Memory B cell (primary cell): ENCODE data around the gene KIAA0232.
"Not testable (repeated sequence)": the region's sequence is repeated elsewhere in the genome, so short reads cannot be mapped to it uniquely, and the experiment has no call there.

Experiments
- ATAC-seq: fragments of 150-1000 bp; cut with Tn5 transposase; 2 replicates; pipeline ENCODE4 v1.10.0; 2021; ENCODE audit warnings: low read depth, mild to moderate bottlenecking, moderate library complexity
- DNase-seq, 2 donors: peaks; one replicate each; pipeline ENCODE4 v3.0.0; 2022; ENCODE audit warnings: low spot score in 2 of 2
- H3K27ac Mint-ChIP-seq: one replicate; pipeline ENCODE4 v1.8.0; 2022; ENCODE audit warnings: mild to moderate bottlenecking, moderate library complexity, mixed read lengths
- H3K27me3 Mint-ChIP-seq: one replicate; pipeline ENCODE4 v1.8.0; 2022; ENCODE audit warnings: mixed read lengths
- H3K36me3 Mint-ChIP-seq: one replicate; pipeline ENCODE4 v1.8.0; 2022; ENCODE audit warnings: mild to moderate bottlenecking, mixed read lengths
- H3K4me1 Mint-ChIP-seq: one replicate; pipeline ENCODE4 v1.8.0; 2022; ENCODE audit warnings: mixed read lengths
- H3K4me3 Mint-ChIP-seq: one replicate; pipeline ENCODE4 v1.8.0; 2022; ENCODE audit warnings: mild to moderate bottlenecking, moderate library complexity, mixed read lengths
- H3K9me3 Mint-ChIP-seq: one replicate; pipeline ENCODE4 v1.8.0; 2022; ENCODE audit warnings: mixed read lengths

Gene KIAA0232

GRCh38 chr4:6751611-6752485 is 30.7 kb upstream of the KIAA0232 start:
- H3K4me1 Mint-ChIP-seq, result no peaks in the 10 kb centered on the region
- DNase-seq (no peak), ATAC-seq (no peak)
- H3K27ac Mint-ChIP-seq, result no peak overlapping the region
- no peaks in the 10 kb centered on the region for H3K9me3 Mint-ChIP-seq
- no peaks in the 10 kb centered on the region for H3K36me3 Mint-ChIP-seq
- H3K27me3 Mint-ChIP-seq, result peaks cover 3% of the 10 kb centered on the region
- no peak overlapping the region for H3K4me3 Mint-ChIP-seq

GRCh38 chr4:6752486-6752829 is 30.1 kb upstream of the KIAA0232 start:
- Mint-ChIP-seq H3K4me3 (no peak overlapping the region), H3K36me3 (no peaks in the 10 kb centered on the region), H3K27ac (no peak overlapping the region), H3K9me3 (no peaks in the 10 kb centered on the region), H3K27me3 (peaks cover 3% of the 10 kb centered on the region), H3K4me1 (no peaks in the 10 kb centered on the region)
- no peak for DNase-seq
- no peak for ATAC-seq

GRCh38 chr4:6753103-6753560 is 29.4 kb upstream of the KIAA0232 start:
- H3K27me3 Mint-ChIP-seq, result peaks cover 3% of the 10 kb centered on the region
- H3K4me1 Mint-ChIP-seq, result no peaks in the 10 kb centered on the region
- no peaks in the 10 kb centered on the region for H3K36me3 Mint-ChIP-seq
- ATAC-seq (no peak), DNase-seq (no peak)
- H3K4me3 Mint-ChIP-seq, result no peak overlapping the region
- H3K27ac Mint-ChIP-seq, result no peak overlapping the region
- H3K9me3 Mint-ChIP-seq, result no peaks in the 10 kb centered on the region

- Mint-ChIP-seq H3K9me3 (no peaks in the 10 kb centered on the region), H3K27ac (no peak overlapping the region), H3K36me3 (no peaks in the 10 kb centered on the region), H3K4me3 (no peak overlapping the region), H3K27me3 (peaks cover 5% of the 10 kb centered on the region), H3K4me1 (no peaks in the 10 kb centered on the region)
- no peak for ATAC-seq
- no peak for DNase-seq
Measured at GRCh38 chr4:6753891-6754290, 28.6 kb upstream of the KIAA0232 start.

DNA sequence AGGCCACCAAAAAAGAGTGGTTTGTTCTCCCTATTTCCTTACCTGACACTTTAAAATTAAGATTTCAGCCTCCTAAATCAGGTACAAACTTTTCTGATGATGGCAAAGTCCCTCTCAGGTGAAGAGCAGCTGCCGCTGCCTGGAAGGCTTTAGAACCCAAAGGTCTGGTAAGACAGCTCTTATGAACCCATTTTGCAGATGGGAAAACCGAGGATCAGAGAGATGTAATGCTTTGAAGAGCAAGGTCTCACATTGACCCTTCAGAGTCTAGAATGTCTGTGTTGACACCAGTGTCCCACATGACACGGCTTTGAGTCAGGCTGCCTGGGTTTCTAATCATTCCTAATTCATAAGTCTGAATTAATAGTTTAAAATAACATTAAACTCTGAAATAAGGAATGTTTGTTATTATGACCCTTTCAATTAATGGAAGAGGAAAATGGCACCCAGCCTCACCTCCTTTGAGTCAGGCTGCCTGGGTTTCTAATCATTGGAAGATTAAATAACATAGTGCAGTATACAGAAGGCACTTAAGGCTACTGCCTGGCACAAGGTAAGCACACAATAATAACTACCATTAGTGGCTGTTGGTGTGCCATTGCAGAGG is 27.9 kb upstream of the KIAA0232 start:
- no peak for ATAC-seq
- H3K4me1 Mint-ChIP-seq, result no peaks in the 10 kb centered on the region
- DNase-seq, result no peak
- peaks cover 4% of the 10 kb centered on the region for H3K27me3 Mint-ChIP-seq
- H3K9me3 Mint-ChIP-seq, result no peaks in the 10 kb centered on the region
- H3K4me3 Mint-ChIP-seq, result no peak overlapping the region
- no peaks in the 10 kb centered on the region for H3K36me3 Mint-ChIP-seq
- no peak overlapping the region for H3K27ac Mint-ChIP-seq

DNA sequence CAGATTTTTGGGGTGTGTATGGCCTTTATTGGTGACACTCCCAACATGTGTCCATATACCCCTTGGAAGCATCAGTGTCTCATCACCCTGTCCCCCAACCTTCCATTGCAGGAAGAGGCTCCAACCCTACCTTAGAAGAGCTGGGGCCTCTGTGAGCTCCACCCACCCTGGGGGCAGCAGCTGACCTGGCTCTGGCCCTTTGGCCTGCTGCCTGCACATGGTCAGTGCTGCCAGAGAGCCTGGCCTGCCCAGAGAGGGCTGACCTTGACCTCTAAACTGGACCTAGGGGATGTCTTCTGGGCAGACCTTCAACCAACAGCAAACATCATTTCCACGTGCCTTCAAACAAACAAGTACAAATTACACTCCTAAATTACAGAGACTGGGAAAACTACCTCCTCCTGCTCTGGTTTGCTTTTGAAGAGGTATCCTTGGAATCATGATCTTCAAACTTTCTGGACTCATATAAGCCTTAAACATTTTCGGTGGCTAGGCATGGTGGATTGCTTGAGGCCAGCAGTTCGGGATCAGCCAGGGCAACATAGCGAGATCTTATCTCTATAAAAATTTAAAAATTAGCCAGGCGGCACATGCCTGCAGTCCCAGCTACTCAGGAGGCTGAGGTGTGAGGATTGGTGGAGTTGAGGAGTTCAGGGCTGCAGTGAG is 27.3 kb upstream of the KIAA0232 start:
- no peaks in the 10 kb centered on the region for H3K9me3 Mint-ChIP-seq
- DNase-seq, result no peak

DNA sequence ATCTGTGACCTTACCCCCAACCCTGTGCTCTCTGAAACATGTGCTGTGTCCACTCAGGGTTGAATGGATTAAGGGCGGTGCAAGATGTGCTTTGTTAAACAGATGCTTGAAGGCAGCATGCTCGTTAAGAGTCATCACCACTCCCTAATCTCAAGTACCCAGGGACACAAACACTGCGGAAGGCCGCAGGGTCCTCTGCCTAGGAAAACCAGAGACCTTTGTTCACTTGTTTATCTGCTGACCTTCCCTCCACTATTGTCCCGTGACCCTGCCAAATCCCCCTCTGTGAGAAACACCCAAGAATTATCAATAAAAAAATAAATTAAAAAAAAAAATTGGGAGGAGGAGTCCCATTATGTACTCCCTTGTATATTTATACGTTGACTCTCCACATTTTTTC is 26.2 kb upstream of the KIAA0232 start:
- not testable (repeated sequence) for ATAC-seq, H3K4me1 Mint-ChIP-seq, H3K36me3 Mint-ChIP-seq, H3K27ac Mint-ChIP-seq, H3K27me3 Mint-ChIP-seq, DNase-seq, H3K9me3 Mint-ChIP-seq, H3K4me3 Mint-ChIP-seq

More for the DNA sequence above, 27.3 kb upstream of the KIAA0232 start:
- Mint-ChIP-seq H3K27ac (no peak overlapping the region), H3K4me1 (no peaks in the 10 kb centered on the region), H3K27me3 (peaks cover 2% of the 10 kb centered on the region), H3K4me3 (no peak overlapping the region), H3K36me3 (no peaks in the 10 kb centered on the region)
- no peak for ATAC-seq

DNA sequence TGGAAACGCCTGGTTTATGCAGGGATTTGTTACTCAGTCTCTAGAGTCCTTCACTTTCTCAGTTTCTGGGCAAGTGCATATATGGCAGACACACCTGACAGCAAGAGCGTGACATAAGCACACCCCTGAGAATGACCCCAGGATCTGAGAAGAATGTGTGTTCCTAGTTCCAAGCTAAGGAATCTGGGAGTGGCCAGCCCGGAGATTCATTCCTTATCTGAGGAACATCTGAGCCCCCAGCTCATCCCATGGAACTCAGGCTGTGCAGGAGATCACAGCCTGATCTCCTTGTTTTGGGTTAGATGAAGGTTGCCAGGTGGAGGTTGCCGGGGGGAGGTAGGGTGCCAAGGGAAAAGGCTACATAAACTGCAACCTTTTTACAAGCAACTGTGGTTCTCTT is 23.8 kb upstream of the KIAA0232 start:
- no peak for ATAC-seq
- H3K9me3 Mint-ChIP-seq, result no peaks in the 10 kb centered on the region
- no peak overlapping the region for H3K27ac Mint-ChIP-seq

GRCh38 chr4:6760865-6761264 is 21.7 kb upstream of the KIAA0232 start:
- Mint-ChIP-seq H3K4me3 (no peak overlapping the region), H3K27me3 (peaks cover 27% of the 10 kb centered on the region), H3K4me1 (no peaks in the 10 kb centered on the region), H3K9me3 (no peaks in the 10 kb centered on the region), H3K36me3 (no peaks in the 10 kb centered on the region), H3K27ac (no peak overlapping the region)
- ATAC-seq (no peak), DNase-seq (no peak)

More for the DNA sequence above, 23.8 kb upstream of the KIAA0232 start:
- Mint-ChIP-seq H3K4me3 (no peak overlapping the region), H3K4me1 (no peaks in the 10 kb centered on the region), H3K27me3 (peaks cover 20% of the 10 kb centered on the region), H3K36me3 (no peaks in the 10 kb centered on the region)
- no peak for DNase-seq

GRCh38 chr4:6761649-6762615 is 20.6 kb upstream of the KIAA0232 start:
- H3K36me3 Mint-ChIP-seq, result no peaks in the 10 kb centered on the region
- H3K27ac Mint-ChIP-seq, result no peak overlapping the region
- ATAC-seq (no peak), DNase-seq (no peak)
- H3K4me1 Mint-ChIP-seq, result no peaks in the 10 kb centered on the region
- H3K4me3 Mint-ChIP-seq, result no peak overlapping the region
- no peaks in the 10 kb centered on the region for H3K9me3 Mint-ChIP-seq
- H3K27me3 Mint-ChIP-seq, result peaks cover 33% of the 10 kb centered on the region

DNA sequence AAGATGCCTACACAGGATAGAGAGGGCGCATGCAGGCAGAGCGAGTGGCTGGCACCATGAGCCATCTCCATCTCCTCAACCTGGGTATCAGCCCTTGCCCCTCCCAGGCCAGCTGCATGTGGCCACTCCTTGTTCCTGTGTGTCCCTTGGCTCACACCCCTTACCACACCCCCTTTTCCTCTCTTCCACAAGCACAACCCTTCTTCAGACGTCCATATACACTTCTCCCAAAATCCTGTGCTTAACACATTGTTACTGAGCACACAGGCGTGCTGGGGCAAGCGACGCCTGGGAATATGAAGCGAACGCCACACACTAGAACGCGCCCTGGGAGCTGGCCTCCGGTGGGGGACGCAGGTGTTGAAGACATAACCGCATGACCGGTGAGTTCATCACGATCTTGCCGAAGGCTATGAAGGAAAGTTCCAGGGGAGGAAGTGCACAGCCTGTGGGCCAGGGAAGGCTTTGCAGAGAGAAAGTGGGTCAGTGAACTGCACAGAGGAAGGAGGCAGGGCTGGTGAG is 19.1 kb upstream of the KIAA0232 start:
- Mint-ChIP-seq H3K27me3 (peaks cover 33% of the 10 kb centered on the region), H3K9me3 (no peaks in the 10 kb centered on the region), H3K4me3 (no peak overlapping the region), H3K27ac (no peak overlapping the region), H3K36me3 (no peaks in the 10 kb centered on the region), H3K4me1 (no peaks in the 10 kb centered on the region)
- DNase-seq (no peak), ATAC-seq (no peak)

DNA sequence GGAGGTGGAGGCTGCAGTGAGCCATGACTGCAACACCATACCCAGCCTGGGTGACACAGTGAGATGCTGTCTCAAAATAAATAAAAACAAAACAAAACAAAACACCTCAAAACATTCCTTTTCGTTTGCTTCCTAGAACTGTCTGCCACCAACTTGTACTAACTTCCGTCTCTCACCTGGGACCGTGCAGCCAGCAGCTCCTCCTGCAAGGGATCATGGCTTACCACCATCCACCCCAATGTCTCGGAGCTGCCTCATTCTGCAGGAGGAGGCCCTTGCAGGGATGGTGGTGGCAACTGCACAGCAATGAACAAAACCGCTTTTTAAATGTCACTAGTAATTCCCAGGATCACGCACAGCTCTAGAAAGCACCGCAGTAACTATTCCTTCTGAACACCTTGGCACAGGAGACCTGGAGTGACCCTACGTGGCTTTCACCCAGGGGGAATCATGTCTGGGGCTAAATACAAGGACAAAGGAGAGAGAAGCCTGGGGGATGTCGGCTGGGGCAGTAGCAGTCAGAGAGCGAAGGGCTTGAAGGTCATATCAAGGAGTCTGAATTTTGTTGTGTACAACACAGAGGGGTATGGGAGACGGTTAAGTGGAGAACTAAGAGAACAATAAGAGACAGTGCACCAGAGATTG is 17.4 kb upstream of the KIAA0232 start:
- Mint-ChIP-seq H3K4me3 (no peak overlapping the region), H3K36me3 (no peaks in the 10 kb centered on the region), H3K27ac (no peak overlapping the region), H3K9me3 (no peaks in the 10 kb centered on the region), H3K4me1 (peaks cover 2% of the 10 kb centered on the region), H3K27me3 (peaks cover 30% of the 10 kb centered on the region)
- DNase-seq (no peak), ATAC-seq (no peak)

DNA sequence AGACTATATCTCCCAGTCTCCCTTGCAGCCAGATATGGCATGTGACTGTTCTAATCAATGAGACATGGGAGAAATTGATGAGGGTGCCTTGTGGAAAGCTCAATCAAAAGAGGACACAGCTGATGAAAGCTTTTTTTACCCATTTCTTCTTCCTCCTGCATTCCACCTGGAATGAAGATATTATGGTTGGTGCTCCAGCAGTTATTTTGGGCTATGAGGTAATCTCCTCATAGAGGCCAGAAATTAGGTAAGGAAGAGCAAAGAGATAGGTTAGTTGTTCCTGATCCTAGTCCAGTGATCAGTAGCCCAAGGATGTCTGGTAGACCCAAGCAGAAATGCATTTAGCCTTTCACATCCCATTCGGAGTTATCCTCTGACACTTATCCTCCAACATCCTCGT is 16.8 kb upstream of the KIAA0232 start:
- Mint-ChIP-seq H3K4me3 (no peak overlapping the region), H3K9me3 (no peaks in the 10 kb centered on the region), H3K27me3 (peaks cover 29% of the 10 kb centered on the region), H3K27ac (no peak overlapping the region), H3K4me1 (peaks cover 2% of the 10 kb centered on the region), H3K36me3 (no peaks in the 10 kb centered on the region)
- DNase-seq, result no peak
- ATAC-seq, result no peak
